G401 (cell line): Measurements from ENCODE around the gene DNAH17. TPM values are rescaled to one million over a fixed set of nuclear protein-coding genes. Genes with fewer than 3 reads are reported as not detected.
A peak's percentile ranks its signal among the peaks of the same experiment; 100 is the strongest.

Experiments used
- DNase-seq: peaks from one replicate; pipeline ENCODE4 v3.0.0-alpha.2; 2015; ENCODE audit warnings: low spot score
- in situ Hi-C: cut with HindIII; loops from 2 replicates; pipeline ENCODE4 v1.10.0; 2016; ENCODE audit warnings: low sequenced_read_pairs, mixed read lengths
- total RNA-seq: library from RNA; depleted of rRNA; stranded (reverse); fragments of >200 nt; shearing (Covaris generic); gene quantifications from 2 replicates; pipeline ENCODE4 v1.2.3, GENCODE V29; 2014

The DNAH17 gene
- total RNA-seq, 1 experiment from 2014 or later = not detected

- in situ Hi-C loops = no loop called here
- no peak for DNase-seq
Measured at GRCh38 chr17:78580277-78580804, 3.1 kb upstream of the DNAH17 start.

- in situ Hi-C loops = no loop called here
- DNase-seq = no peak
Measured at GRCh38 chr17:78576389-78577112, 645 bp downstream of the DNAH17 start.

GRCh38 chr17:78575899-78576298, 1.3 kb downstream of the DNAH17 start:
- in situ Hi-C loops = no loop called here
- no peak for DNase-seq

GRCh38 chr17:78575340-78575739, 1.9 kb downstream of the DNAH17 start:
- DNase-seq = no peak
- in situ Hi-C loops = no loop called here

- in situ Hi-C loops = no loop called here
Measured at GRCh38 chr17:78573955-78574354, 3.2 kb downstream of the DNAH17 start.

GRCh38 chr17:78572239-78573205, 4.7 kb downstream of the DNAH17 start:
- in situ Hi-C loops = no loop called here
- no peak for DNase-seq

More at GRCh38 chr17:78573955-78574354, 3.2 kb downstream of the DNAH17 start:
- DNase-seq = no peak

- DNase-seq = no peak
- in situ Hi-C loops = no loop called here
Measured at GRCh38 chr17:78571329-78571728, 5.9 kb downstream of the DNAH17 start.

- DNase-seq = no peak
- in situ Hi-C loops = no loop called here
Measured at GRCh38 chr17:78568494-78569115, 8.6 kb downstream of the DNAH17 start.

- in situ Hi-C loops = no loop called here
Measured at GRCh38 chr17:78567991-78568390, 9.2 kb downstream of the DNAH17 start.

GRCh38 chr17:78566947-78567346, 10.2 kb downstream of the DNAH17 start:
- DNase-seq = no peak
- in situ Hi-C loops = no loop called here

More at GRCh38 chr17:78567991-78568390, 9.2 kb downstream of the DNAH17 start:
- no peak for DNase-seq

- peak; percentile 25 for DNase-seq
- in situ Hi-C loops = no loop called here
Measured at GRCh38 chr17:78563189-78564145, 13.7 kb downstream of the DNAH17 start.

- no peak for DNase-seq
- in situ Hi-C loops = no loop called here
Measured at GRCh38 chr17:78562734-78563133, 14.5 kb downstream of the DNAH17 start.

- in situ Hi-C loops = no loop called here
- no peak for DNase-seq
Measured at GRCh38 chr17:78561166-78561565, 16.0 kb downstream of the DNAH17 start.

- in situ Hi-C loops = no loop called here
Measured at GRCh38 chr17:78560731-78561130, 16.5 kb downstream of the DNAH17 start.

GRCh38 chr17:78559749-78560368, 17.3 kb downstream of the DNAH17 start:
- no peak for DNase-seq
- in situ Hi-C loops = no loop called here

More at GRCh38 chr17:78560731-78561130, 16.5 kb downstream of the DNAH17 start:
- DNase-seq = no peak

GRCh38 chr17:78558989-78559388, 18.2 kb downstream of the DNAH17 start:
- in situ Hi-C loops = no loop called here
- no peak for DNase-seq

GRCh38 chr17:78558181-78558850, 18.9 kb downstream of the DNAH17 start:
- no peak for DNase-seq
- in situ Hi-C loops = no loop called here
